ENCODE measurements around the gene PGGT1B.

DNA sequence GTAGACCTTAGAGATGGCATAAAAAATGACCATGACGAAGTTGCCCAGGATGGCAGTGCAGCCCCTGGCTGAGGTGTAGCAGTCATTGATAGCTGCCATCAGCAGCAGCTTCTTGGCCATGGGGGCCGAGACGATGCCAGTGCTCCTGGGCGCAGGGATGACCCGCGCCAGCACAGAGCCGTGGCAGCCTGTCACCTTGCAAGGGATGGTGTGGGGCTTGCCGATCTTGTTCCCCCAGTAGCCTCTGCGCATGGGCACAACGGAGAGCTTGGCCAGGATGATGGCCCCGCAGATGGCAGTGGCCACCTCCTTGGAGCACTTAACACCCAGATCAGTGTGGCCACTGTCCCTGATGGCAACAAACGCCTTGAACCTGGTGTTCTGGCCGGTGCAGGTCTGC, 2.1 kb upstream of the PGGT1B start:
- TF ChIP-seq YY1 (IDR thresholded peaks at IDR 0.05; ENCODE audit: low read depth, low read length) (no peak), SIX5 (IDR thresholded peaks at IDR 0.05; ENCODE audit: low read depth, low read length) (no peak), PHF8 (conservative IDR thresholded peaks at IDR 0.05; ENCODE audit: low read depth, low read length) (no peak), TBP (IDR thresholded peaks at IDR 0.05; ENCODE audit: low read depth, low read length) (no peak), CHD1 (IDR thresholded peaks at IDR 0.05; ENCODE audit: low read depth, low read length) (no peak), SIN3A (conservative IDR thresholded peaks at IDR 0.05 in 1 of 2, IDR thresholded peaks at IDR 0.05 in 1 of 2; ENCODE audit: low read depth in 1 of 2, low read length in 2 of 2) (no peak), SRF (IDR thresholded peaks at IDR 0.05; ENCODE audit: low read depth, low read length) (no peak), RBBP5 (IDR thresholded peaks at IDR 0.05; ENCODE audit: borderline replicate concordance, low read depth, low read length) (no peak)
- TF ChIP-seq, protein P1, sequence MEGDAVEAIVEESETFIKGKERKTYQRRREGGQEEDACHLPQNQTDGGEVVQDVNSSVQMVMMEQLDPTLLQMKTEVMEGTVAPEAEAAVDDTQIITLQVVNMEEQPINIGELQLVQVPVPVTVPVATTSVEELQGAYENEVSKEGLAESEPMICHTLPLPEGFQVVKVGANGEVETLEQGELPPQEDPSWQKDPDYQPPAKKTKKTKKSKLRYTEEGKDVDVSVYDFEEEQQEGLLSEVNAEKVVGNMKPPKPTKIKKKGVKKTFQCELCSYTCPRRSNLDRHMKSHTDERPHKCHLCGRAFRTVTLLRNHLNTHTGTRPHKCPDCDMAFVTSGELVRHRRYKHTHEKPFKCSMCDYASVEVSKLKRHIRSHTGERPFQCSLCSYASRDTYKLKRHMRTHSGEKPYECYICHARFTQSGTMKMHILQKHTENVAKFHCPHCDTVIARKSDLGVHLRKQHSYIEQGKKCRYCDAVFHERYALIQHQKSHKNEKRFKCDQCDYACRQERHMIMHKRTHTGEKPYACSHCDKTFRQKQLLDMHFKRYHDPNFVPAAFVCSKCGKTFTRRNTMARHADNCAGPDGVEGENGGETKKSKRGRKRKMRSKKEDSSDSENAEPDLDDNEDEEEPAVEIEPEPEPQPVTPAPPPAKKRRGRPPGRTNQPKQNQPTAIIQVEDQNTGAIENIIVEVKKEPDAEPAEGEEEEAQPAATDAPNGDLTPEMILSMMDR (IDR thresholded peaks at IDR 0.05; ENCODE audit: control extremely low read depth in 1 of 3, insufficient read depth in 1 of 3, low read depth in 1 of 3, low read length in 3 of 3), result no peak

Measured in H1 (cell line).